Activated T-helper 1 cell treated with anti-CD3 and anti-CD28 coated beads, Interleukin-12 subunit alpha, Interleukin-12 subunit beta, Interleukin-2, Interleukin-4 antibody, amounts not matched to agents 30 ng/mL and 10 ng/mL and 1 ng/mL, durations not matched to agents 14 hours and 24 hours and 36 hours (primary cell): ENCODE results near the gene MCC. TPM values are rescaled to one million over a fixed set of nuclear protein-coding genes. Genes with fewer than 3 reads are reported as not detected.

Experiments used
- DNase-seq: peaks from one replicate; pipeline ENCODE4 v3.0.0; 2021; ENCODE audit warnings: low spot score
- H3K27ac Mint-ChIP-seq: one replicate; pipeline ENCODE4 v1.8.0; 2021; ENCODE audit warnings: mild to moderate bottlenecking, mixed read lengths
- H3K27me3 Mint-ChIP-seq: one replicate; pipeline ENCODE4 v1.8.0; 2022; ENCODE audit warnings: mild to moderate bottlenecking, moderate library complexity, mixed read lengths; ENCODE audit not compliant: insufficient read depth
- H3K36me3 Mint-ChIP-seq: one replicate; pipeline ENCODE4 v1.8.0; 2021; ENCODE audit warnings: low read depth, mixed read lengths
- H3K4me1 Mint-ChIP-seq: one replicate; pipeline ENCODE4 v1.8.0; 2021; ENCODE audit warnings: low read depth, mixed read lengths
- H3K4me3 Mint-ChIP-seq: one replicate; pipeline ENCODE4 v1.8.0; 2021; ENCODE audit warnings: mild to moderate bottlenecking, moderate library complexity, mixed read lengths
- H3K9me3 Mint-ChIP-seq: one replicate; pipeline ENCODE4 v1.8.0; 2021; ENCODE audit warnings: mixed read lengths
- intact Hi-C: fragments of 100-400 bp; cut with micrococcal nuclease; formaldehyde crosslinking; loops from one replicate; pipeline ENCODE4 v1.15.1; 2024
- total RNA-seq: library from RNA; stranded (reverse); gene quantifications from 2 replicates; pipeline ENCODE4 v1.2.3, GENCODE V29; 2022

The MCC gene
- total RNA-seq, 1 donor from 2014 or later, result 1.3 TPM

DNA sequence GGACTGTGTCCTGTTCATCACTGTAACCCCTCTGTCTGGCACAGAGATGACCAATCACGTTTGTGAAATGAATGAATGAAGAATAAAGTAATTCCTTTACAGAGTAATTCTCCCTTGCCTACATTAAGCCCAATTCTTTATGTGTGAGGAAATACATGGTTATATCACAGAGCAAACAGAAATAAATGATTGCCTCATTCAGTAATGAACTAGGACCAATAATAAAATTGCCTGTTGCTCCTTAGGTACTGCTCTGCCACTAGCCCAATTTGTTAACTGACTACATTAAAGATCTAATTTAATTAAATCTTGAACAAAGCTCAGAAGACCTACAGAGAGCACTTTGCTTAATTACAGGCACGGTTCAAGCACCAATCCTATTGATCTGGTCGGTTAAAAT lies 389.9 kb downstream of the MCC start:
- DNase-seq, result no peak
- Mint-ChIP-seq H3K27ac (no peak overlapping the region), H3K4me3 (no peak overlapping the region), H3K27me3 (peaks cover 4% of the 10 kb centered on the region), H3K4me1 (no peaks in the 10 kb centered on the region), H3K36me3 (no peaks in the 10 kb centered on the region), H3K9me3 (no peaks in the 10 kb centered on the region)
- intact Hi-C loops, result no loop called here

GRCh38 chr5:113095831-113096230 lies 392.4 kb downstream of the MCC start:
- intact Hi-C loops, result no loop called here
- no peak overlapping the region for H3K4me3 Mint-ChIP-seq
- H3K9me3 Mint-ChIP-seq, result no peaks in the 10 kb centered on the region
- no peak overlapping the region for H3K27ac Mint-ChIP-seq
- no peaks in the 10 kb centered on the region for H3K36me3 Mint-ChIP-seq
- peaks cover 4% of the 10 kb centered on the region for H3K27me3 Mint-ChIP-seq
- DNase-seq, result no peak
- no peaks in the 10 kb centered on the region for H3K4me1 Mint-ChIP-seq

DNA sequence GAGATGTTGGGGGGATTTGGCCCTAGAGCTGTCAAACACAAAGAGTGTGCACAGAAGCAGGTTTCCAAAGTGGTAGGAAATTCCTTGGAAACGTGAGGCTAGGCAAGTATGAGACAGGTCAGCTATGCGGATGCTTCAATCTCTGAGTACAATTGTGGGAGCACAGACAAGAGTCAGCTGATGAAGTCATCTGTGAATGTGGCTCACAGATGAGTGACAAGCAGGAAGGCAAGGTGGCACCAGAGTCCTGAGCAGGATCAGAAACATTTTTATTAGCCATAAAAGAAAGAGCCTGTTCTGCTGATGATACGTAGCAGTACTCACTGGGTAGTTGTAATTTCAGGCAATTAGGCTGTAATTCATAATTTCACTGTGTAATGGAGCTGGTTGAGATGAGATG lies 394.7 kb downstream of the MCC start:
- no peak overlapping the region for H3K4me3 Mint-ChIP-seq
- no peak for DNase-seq
- H3K27ac Mint-ChIP-seq, result no peak overlapping the region
- no peaks in the 10 kb centered on the region for H3K9me3 Mint-ChIP-seq
- H3K4me1 Mint-ChIP-seq, result no peaks in the 10 kb centered on the region
- intact Hi-C loops, result no loop called here
- no peaks in the 10 kb centered on the region for H3K36me3 Mint-ChIP-seq
- H3K27me3 Mint-ChIP-seq, result peaks cover 9% of the 10 kb centered on the region

GRCh38 chr5:113092683-113093082 lies 395.6 kb downstream of the MCC start:
- Mint-ChIP-seq H3K27me3 (peaks cover 9% of the 10 kb centered on the region), H3K36me3 (no peaks in the 10 kb centered on the region), H3K4me1 (no peaks in the 10 kb centered on the region), H3K4me3 (no peak overlapping the region), H3K9me3 (no peaks in the 10 kb centered on the region), H3K27ac (no peak overlapping the region)
- intact Hi-C loops, result no loop called here
- no peak for DNase-seq

GRCh38 chr5:113091622-113092021 lies 396.6 kb downstream of the MCC start:
- Mint-ChIP-seq H3K27ac (no peak overlapping the region), H3K4me3 (no peak overlapping the region), H3K4me1 (no peaks in the 10 kb centered on the region), H3K9me3 (no peaks in the 10 kb centered on the region), H3K27me3 (peaks cover 11% of the 10 kb centered on the region), H3K36me3 (no peaks in the 10 kb centered on the region)
- intact Hi-C loops, result loop anchor here (2.0 kb wide), 1 partner anchor 95 kb away; no protein-coding TSS in a partner anchor
- DNase-seq, result no peak

DNA sequence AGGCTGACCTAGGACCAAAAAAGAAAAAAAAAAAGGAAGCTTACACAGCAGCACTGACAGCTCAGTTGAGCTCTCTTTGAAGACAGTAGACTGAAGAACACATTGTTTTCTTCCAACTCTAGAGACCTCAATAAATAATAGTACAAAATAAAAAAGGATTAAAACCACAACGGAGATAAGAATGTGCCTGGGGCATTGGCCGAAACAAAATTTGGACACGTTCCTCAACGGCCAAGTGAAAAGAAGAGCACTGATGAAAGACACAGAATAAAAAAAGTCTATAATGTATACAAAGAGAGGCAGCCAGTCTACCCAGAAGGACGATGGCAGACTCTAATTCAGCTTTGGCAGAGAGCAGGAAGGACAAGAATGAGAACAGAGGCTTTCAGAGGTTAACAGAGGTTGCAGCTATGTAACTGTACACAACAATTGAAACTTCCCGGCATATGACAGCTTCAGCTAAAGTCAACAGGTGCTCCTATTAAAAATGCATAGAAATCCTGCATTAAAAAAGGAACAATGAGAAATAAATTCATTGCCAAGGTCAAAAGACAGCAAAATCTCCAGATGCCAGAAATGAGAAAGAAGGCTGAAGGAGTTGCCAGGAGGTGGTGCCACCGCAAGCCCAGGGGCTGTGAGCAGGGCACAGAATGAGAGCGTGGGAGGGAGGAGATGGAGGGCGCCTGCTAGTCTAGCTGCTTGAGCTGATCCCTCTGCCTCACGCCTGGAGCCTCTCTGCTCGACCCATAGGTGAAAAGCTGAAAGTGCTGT lies 397.7 kb downstream of the MCC start:
- intact Hi-C loops, result loop anchor here (2.0 kb wide), 1 partner anchor 94 kb away; no protein-coding TSS in a partner anchor
- Mint-ChIP-seq H3K27ac (no peak overlapping the region), H3K9me3 (no peaks in the 10 kb centered on the region), H3K27me3 (peaks cover 9% of the 10 kb centered on the region), H3K36me3 (no peaks in the 10 kb centered on the region), H3K4me1 (no peaks in the 10 kb centered on the region), H3K4me3 (no peak overlapping the region)
- no peak for DNase-seq

DNA sequence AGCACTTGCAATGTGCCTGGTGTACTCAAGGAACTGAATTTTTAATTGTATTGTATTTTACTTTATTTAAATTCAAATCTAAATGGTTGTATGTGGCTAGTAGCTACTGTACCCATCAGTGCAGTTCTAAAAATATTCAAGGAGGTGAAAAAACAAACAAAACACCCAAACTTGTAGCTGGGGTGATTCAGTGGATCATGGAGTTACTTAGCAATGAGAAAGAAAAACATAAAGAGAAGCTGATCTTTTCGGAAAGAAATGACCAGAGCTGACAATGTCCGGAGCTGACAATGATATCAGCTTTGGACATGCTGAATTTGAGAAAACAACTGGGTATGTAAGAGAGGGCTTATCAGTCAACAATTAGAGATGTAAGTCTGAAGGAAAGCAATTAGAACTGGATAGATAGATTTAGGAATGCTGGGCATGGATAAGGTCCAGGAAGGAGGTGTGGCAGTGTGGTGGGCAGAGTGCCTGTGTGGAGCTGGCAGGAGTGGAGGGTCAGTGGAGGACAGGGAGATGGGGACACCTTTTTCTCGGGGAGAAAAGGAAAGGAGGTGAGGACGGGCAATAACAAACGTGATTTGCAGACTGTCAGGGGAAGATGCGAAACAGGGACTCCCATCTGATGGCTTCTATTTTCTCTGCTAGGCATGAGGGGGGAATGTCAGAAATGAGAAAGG lies 398.5 kb downstream of the MCC start:
- H3K36me3 Mint-ChIP-seq, result no peaks in the 10 kb centered on the region
- no peaks in the 10 kb centered on the region for H3K9me3 Mint-ChIP-seq
- peaks cover 9% of the 10 kb centered on the region for H3K27me3 Mint-ChIP-seq
- H3K27ac Mint-ChIP-seq, result no peak overlapping the region
- H3K4me1 Mint-ChIP-seq, result no peaks in the 10 kb centered on the region
- intact Hi-C loops, result loop anchor here (2.0 kb wide), 1 partner anchor 93 kb away; no protein-coding TSS in a partner anchor
- DNase-seq, result no peak
- H3K4me3 Mint-ChIP-seq, result no peak overlapping the region

DNA sequence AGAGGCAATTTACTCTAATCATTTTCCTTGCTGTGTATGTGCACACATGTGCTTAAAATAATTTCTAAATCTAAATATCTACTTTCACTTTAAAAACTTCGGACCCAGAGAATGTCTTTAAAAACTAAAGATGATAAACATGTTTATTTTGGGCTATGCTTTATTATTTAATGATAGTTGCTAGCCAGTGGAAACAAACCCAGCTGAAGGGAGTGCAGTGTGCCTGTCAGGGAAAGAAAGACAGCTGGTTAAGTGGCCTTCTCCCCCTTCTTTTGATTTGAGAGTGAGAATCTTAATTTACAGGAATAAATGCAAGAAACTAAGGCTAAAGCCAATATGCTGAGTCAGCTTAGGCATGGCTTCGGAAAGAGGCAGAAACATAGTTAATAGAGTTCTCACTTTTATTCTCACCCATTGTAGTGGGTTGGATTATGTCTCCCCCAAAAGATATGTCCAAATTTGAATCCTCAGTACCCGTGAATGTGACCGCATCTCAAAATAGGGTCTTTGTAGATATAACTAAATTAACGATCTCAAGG lies 400.2 kb downstream of the MCC start:
- Mint-ChIP-seq H3K36me3 (no peaks in the 10 kb centered on the region), H3K27me3 (peaks cover 9% of the 10 kb centered on the region), H3K27ac (no peak overlapping the region), H3K4me3 (no peak overlapping the region), H3K4me1 (no peaks in the 10 kb centered on the region), H3K9me3 (no peaks in the 10 kb centered on the region)
- intact Hi-C loops, result no loop called here
- DNase-seq, result no peak

DNA sequence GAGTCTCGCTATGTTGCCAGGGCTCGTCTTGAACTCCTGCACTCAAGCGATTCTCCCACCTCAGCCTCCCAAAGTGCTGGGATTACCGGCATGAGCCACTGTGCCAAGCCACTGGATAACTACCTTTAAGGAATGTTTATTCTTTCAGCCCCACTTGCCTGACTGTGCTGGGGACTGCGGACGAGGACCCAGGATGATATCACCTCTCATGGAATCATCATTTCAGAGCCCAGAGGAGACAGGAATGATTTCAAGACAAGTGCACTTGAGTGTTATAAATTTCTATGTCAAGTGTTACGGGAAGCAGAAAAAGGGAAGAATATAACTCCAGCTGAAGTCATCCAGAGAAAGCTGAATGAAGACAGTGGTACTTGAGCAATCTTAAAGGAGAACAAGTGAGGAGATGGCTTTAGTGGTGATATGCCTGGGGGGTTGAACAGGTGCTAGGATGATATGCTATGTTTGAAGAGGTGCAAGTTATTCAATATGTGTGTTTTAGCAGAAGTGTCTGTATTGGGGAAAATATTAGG lies 402.3 kb downstream of the MCC start:
- Mint-ChIP-seq H3K4me1 (no peaks in the 10 kb centered on the region), H3K4me3 (no peak overlapping the region), H3K27ac (no peak overlapping the region), H3K36me3 (no peaks in the 10 kb centered on the region), H3K27me3 (peaks cover 11% of the 10 kb centered on the region), H3K9me3 (no peaks in the 10 kb centered on the region)
- intact Hi-C loops, result no loop called here
- no peak for DNase-seq

DNA sequence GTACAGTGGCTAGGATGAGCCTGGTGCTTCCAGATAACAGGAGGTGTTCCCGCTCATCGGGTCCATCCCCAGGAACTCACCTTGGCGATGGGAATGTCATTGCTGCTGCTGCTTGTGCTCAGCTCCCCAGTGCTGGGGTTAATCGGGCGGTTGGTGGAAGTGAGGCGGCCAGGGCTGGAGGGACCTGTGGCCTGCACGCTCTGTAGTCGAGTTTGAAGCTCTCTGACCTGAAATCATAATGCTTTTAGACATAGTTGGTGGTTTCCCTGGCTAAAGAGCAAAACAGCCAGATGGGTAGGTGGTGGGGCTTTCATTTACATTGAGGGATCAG lies 403.2 kb downstream of the MCC start:
- no peak for DNase-seq
- peaks cover 11% of the 10 kb centered on the region for H3K27me3 Mint-ChIP-seq
- H3K9me3 Mint-ChIP-seq, result no peaks in the 10 kb centered on the region
- intact Hi-C loops, result no loop called here
- no peaks in the 10 kb centered on the region for H3K4me1 Mint-ChIP-seq
- no peak overlapping the region for H3K4me3 Mint-ChIP-seq
- H3K27ac Mint-ChIP-seq, result no peak overlapping the region
- no peaks in the 10 kb centered on the region for H3K36me3 Mint-ChIP-seq

DNA sequence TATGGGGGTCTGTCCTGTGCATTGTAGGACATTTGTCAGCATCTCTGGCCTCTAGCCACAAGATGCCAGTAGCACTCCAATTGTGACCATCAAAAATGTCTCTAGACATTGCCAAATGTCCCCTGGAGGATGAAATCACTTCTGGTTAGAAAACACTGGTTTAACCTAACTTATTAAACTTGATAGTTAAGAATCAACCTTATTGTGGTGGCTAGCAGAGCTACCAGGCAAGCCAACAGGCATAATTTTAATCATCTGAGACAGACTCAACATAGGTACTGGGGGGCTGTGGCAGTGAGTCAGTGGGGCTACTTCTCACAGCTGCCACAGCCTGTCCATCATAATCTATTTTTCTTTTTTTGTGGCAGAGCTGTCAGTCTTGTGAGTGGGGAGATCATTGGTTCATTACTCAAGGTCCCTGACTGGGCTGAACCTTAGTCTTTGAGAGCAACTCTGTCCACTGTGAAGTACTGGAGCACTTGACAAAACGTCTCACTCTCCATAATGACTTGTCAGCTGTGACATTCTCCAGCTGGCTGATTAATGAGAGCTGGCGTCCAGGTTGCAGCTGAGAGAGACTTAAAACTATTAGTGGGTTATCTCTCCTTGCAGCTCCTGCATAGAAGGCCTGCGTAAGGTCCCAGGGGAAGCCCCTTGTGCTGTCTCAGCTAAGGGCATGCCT lies 403.7 kb downstream of the MCC start:
- intact Hi-C loops, result no loop called here

DNA sequence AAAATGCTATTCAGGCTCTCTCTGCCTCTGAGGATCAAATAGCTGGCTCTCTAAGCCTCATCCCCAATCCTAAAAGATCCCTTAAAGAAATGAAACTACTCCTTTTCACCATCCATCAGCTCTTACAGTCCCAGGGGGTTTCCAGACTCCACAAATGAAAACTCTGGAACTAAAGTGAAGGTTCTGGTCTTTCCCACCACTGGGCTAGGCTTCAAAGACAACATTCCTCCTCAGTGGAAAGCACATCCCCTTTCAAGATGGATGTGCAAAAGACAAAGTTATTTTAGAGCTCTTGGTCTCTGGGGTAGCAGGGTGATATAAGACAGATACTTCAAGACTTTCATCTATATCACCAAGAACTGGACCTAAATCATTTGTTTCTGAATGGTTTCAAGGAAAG lies 404.8 kb downstream of the MCC start:
- Mint-ChIP-seq H3K27me3 (peaks cover 3% of the 10 kb centered on the region), H3K4me3 (no peak overlapping the region), H3K36me3 (no peaks in the 10 kb centered on the region), H3K27ac (no peak overlapping the region), H3K4me1 (no peaks in the 10 kb centered on the region), H3K9me3 (no peaks in the 10 kb centered on the region)
- intact Hi-C loops, result no loop called here
- no peak for DNase-seq

More for the DNA sequence above, 403.7 kb downstream of the MCC start:
- no peak overlapping the region for H3K4me3 Mint-ChIP-seq
- H3K9me3 Mint-ChIP-seq, result no peaks in the 10 kb centered on the region
- peaks cover 9% of the 10 kb centered on the region for H3K27me3 Mint-ChIP-seq
- H3K4me1 Mint-ChIP-seq, result no peaks in the 10 kb centered on the region
- H3K36me3 Mint-ChIP-seq, result no peaks in the 10 kb centered on the region
- no peak overlapping the region for H3K27ac Mint-ChIP-seq
- DNase-seq, result no peak

DNA sequence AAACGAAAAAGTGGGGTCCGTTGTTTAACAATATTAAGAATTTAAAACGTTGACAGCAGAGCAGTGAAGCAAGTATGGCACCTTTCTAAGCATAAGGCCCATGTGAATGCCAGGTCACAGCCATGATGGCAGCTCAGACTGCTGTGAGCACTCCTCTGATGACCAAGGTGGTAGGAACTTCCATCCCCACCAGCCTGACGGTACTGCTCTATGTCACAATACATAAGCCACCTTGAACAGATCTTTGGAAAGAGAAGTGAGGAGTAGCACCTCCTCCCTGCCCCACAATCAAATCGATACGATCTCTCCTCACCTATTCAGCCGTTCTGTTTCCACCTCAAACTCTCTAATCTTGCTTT lies 405.7 kb downstream of the MCC start:
- intact Hi-C loops, result no loop called here
- Mint-ChIP-seq H3K36me3 (peaks cover under 1% of the 10 kb centered on the region), H3K4me1 (no peaks in the 10 kb centered on the region), H3K27me3 (peaks cover 6% of the 10 kb centered on the region), H3K27ac (no peak overlapping the region), H3K4me3 (no peak overlapping the region), H3K9me3 (peaks cover 2% of the 10 kb centered on the region)
- no peak for DNase-seq
